Prostate gland (tissue), 2 donors: Measurements from ENCODE around the gene ZGPAT.

Experiments
- POLR2A ChIP-seq: fragments of 450-650 bp; IDR thresholded peaks from one replicate; pipeline ENCODE4 v1.6.1; 2016; ENCODE audit warnings: antibody characterized with exemption, mild to moderate bottlenecking
- TF ChIP-seq, protein P1 (sequence below), 4 experiments: fragments of 200-600 bp in 2 of 4; fragments of 450-650 bp in 2 of 4; sonication (generic) in 2 of 4; IDR thresholded peaks; 1 replicate in 3 of 4; 2 replicates in 1 of 4; pipeline ENCODE4 v1.5.1; 2016 to 2019; ENCODE audit warnings: antibody characterized with exemption in 4 of 4, mild to moderate bottlenecking in 2 of 4, moderate library complexity in 2 of 4

DNA sequence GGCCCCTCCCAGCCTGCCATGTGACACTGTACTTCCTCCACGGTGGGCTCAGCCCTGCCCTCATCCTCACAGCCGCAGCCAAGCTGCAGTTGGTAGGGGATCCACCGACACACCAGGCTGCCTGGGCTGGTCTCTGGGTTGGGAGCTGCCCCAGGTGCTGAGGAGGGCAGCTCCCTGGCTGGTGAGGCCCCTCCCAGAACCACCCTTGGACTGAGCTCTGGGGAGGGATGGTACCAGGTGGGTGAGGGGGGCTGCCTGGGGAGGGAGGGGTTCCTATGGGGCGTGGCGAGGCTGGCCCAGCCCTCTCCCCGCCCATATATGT lies 11.6 kb upstream of the ZGPAT start:
- TF ChIP-seq, protein P1, sequence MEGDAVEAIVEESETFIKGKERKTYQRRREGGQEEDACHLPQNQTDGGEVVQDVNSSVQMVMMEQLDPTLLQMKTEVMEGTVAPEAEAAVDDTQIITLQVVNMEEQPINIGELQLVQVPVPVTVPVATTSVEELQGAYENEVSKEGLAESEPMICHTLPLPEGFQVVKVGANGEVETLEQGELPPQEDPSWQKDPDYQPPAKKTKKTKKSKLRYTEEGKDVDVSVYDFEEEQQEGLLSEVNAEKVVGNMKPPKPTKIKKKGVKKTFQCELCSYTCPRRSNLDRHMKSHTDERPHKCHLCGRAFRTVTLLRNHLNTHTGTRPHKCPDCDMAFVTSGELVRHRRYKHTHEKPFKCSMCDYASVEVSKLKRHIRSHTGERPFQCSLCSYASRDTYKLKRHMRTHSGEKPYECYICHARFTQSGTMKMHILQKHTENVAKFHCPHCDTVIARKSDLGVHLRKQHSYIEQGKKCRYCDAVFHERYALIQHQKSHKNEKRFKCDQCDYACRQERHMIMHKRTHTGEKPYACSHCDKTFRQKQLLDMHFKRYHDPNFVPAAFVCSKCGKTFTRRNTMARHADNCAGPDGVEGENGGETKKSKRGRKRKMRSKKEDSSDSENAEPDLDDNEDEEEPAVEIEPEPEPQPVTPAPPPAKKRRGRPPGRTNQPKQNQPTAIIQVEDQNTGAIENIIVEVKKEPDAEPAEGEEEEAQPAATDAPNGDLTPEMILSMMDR (IDR thresholded peaks at IDR 0.05) = no peak
- TF ChIP-seq POLR2A = peak; percentile 5
